Ishikawa (cell line): ENCODE data around the gene PHRF1.

Experiments used
- CEBPB ChIP-seq: IDR thresholded peaks from 2 replicates; pipeline ENCODE4 v1.6.1; 2012
- CREB1 ChIP-seq: IDR thresholded peaks from 2 replicates; pipeline ENCODE4 v1.6.1; 2012; ENCODE audit warnings: low read depth
- EGR1 ChIP-seq: IDR thresholded peaks from 2 replicates; pipeline ENCODE4 v1.6.1; 2012
- EP300 ChIP-seq: IDR thresholded peaks from 2 replicates; pipeline ENCODE4 v1.6.1; 2012; ENCODE audit warnings: borderline replicate concordance
- RAD21 ChIP-seq: IDR thresholded peaks from 2 replicates; pipeline ENCODE4 v1.6.1; 2012; ENCODE audit warnings: low read depth
- TAF1 ChIP-seq: IDR thresholded peaks from 2 replicates; pipeline ENCODE4 v1.6.1; 2012; ENCODE audit warnings: low read depth, mild to moderate bottlenecking
- TEAD4 ChIP-seq: IDR thresholded peaks from 2 replicates; pipeline ENCODE4 v1.6.1; 2012
- YY1 ChIP-seq: IDR thresholded peaks from 2 replicates; pipeline ENCODE4 v1.6.1; 2012; ENCODE audit warnings: low read depth
- ZBTB7A ChIP-seq: IDR thresholded peaks from 2 replicates; pipeline ENCODE4 v1.6.1; 2012; ENCODE audit warnings: low read depth
- TF ChIP-seq, protein P1 (sequence below): IDR thresholded peaks from 2 replicates; pipeline ENCODE4 v1.6.1; 2012
- TF ChIP-seq, protein P2 (sequence below): IDR thresholded peaks from 2 replicates; pipeline ENCODE4 v1.6.1; 2012; ENCODE audit warnings: low read depth, mild to moderate bottlenecking

GRCh38 chr11:627308-627576 lies 51.0 kb downstream of the PHRF1 start:
- TF ChIP-seq ZBTB7A = no peak
- TF ChIP-seq CEBPB = no peak
- TF ChIP-seq, protein P1, sequence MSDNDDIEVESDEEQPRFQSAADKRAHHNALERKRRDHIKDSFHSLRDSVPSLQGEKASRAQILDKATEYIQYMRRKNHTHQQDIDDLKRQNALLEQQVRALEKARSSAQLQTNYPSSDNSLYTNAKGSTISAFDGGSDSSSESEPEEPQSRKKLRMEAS = no peak
- TF ChIP-seq EP300 = no peak
- TF ChIP-seq, protein P2, sequence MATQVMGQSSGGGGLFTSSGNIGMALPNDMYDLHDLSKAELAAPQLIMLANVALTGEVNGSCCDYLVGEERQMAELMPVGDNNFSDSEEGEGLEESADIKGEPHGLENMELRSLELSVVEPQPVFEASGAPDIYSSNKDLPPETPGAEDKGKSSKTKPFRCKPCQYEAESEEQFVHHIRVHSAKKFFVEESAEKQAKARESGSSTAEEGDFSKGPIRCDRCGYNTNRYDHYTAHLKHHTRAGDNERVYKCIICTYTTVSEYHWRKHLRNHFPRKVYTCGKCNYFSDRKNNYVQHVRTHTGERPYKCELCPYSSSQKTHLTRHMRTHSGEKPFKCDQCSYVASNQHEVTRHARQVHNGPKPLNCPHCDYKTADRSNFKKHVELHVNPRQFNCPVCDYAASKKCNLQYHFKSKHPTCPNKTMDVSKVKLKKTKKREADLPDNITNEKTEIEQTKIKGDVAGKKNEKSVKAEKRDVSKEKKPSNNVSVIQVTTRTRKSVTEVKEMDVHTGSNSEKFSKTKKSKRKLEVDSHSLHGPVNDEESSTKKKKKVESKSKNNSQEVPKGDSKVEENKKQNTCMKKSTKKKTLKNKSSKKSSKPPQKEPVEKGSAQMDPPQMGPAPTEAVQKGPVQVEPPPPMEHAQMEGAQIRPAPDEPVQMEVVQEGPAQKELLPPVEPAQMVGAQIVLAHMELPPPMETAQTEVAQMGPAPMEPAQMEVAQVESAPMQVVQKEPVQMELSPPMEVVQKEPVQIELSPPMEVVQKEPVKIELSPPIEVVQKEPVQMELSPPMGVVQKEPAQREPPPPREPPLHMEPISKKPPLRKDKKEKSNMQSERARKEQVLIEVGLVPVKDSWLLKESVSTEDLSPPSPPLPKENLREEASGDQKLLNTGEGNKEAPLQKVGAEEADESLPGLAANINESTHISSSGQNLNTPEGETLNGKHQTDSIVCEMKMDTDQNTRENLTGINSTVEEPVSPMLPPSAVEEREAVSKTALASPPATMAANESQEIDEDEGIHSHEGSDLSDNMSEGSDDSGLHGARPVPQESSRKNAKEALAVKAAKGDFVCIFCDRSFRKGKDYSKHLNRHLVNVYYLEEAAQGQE = no peak
- TF ChIP-seq CREB1 = no peak
- TF ChIP-seq TEAD4 = no peak
- no peak for TF ChIP-seq RAD21
- no peak for TF ChIP-seq TAF1
- no peak for TF ChIP-seq EGR1
- no peak for TF ChIP-seq YY1
